Activated CD4-positive, alpha-beta T cell treated with anti-CD3 and anti-CD28 coated beads, Interleukin-10, Interleukin-2, amounts not matched to agents 100 ng/mL and 50 ng/mL, durations not matched to agents 16 hours and 8 hours (primary cell): ENCODE results near the gene IL22RA2.
"Not testable (repeated sequence)": the region's sequence is repeated elsewhere in the genome, so short reads cannot be mapped to it uniquely, and the experiment has no call there.

Experiments
- DNase-seq: peaks from one replicate; pipeline ENCODE4 v3.0.0-alpha.2; 2020

IL22RA2 gene

GRCh38 chr6:137121401-137121997 is 51.9 kb downstream of the IL22RA2 start:
- DNase-seq, result no peak

- no peak for DNase-seq
Measured at GRCh38 chr6:137120748-137121147, 52.7 kb downstream of the IL22RA2 start.

- no peak for DNase-seq
Measured at GRCh38 chr6:137119196-137120104, 54.0 kb downstream of the IL22RA2 start.

DNA sequence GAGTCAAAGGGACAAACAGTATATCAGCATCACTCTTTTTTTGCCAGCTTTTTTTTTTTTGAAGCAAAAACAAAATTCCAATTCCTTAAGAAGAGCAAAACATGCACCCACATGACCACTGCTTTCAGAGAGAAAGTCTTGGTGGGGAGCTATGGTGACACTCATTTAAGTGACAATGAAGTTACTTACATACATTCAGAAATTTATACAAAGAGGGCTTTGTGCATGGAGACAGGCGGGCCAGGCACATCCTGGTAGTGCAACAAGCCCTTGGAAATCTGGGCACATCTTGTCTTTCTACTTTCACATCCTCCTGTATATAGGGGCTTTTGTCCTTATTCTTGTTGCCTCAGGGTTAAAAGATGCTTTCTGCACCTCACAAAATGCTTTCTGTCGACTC is 55.9 kb downstream of the IL22RA2 start:
- DNase-seq, result no peak

- DNase-seq, result no peak
Measured at GRCh38 chr6:137116807-137117206, 56.6 kb downstream of the IL22RA2 start.

DNA sequence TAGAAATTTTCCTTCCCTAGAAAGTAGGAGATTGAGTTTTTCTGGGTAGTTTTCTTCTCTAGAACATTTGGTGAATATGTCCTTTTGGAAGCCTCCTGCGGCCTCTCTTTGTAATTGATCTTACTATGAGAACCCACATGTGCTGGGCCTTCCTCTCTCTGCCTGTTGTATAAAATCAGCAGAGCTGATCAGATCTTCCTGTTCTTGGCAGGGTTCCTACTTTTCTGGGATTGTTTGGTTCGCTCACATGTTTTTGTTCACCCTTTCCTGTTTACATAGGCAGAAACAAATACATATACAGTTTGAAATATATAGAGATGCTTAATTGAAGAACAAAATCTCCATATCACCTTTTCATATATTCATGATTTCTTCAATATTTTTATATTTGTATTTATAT is 57.8 kb downstream of the IL22RA2 start:
- no peak for DNase-seq

DNA sequence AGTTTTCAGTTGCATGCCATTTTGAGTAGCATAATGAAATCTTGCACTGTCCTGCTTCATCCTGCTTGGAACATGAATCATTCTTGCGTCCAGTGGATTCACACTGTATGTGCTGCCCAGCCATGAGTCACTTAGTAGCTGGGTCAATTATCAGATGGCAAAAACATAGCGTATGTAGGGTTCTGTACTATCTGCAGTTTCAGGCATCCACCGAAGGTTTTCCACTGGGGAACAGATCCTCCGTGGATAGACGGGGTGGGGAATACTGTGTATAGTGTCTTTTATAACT is 61.4 kb downstream of the IL22RA2 start:
- DNase-seq, result no peak

GRCh38 chr6:137111296-137112066 is 62.0 kb downstream of the IL22RA2 start:
- no peak for DNase-seq

DNA sequence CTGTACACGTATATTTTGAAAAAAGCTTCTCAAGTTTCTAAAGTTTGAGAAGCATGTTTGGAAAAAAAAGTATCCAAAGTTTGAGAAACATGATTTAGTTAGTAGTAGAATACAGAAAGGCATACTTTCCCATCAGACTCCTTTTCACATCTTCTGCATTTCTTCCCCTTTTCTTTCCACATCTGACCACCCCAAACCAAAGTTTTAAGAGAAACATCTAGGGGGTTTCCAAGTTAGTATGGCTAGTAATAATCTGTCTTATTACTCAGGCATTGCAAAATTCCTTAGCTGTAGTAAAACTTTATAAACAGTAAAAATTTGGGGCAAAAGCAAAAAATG is 65.7 kb downstream of the IL22RA2 start:
- no peak for DNase-seq

GRCh38 chr6:137107047-137107766 is 66.2 kb downstream of the IL22RA2 start:
- not testable (repeated sequence) for DNase-seq

DNA sequence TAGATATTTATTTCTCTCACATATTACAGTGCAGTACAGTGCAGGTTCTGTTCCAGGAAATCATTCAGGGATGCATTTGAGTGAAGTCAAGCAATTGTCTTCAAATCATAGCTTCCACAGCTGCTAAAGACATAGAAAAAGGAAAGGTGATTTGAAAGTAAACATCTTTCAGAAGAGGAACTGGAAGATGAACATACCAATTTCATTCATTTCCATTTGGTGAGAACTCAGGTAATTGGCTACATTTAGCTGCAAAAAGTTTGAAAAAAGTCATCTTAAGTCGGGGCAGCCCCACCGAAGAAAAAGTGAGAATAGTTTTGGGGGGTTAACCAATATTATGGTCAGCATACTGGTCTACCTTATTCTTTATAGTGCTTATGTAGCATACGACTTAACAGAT is 67.3 kb downstream of the IL22RA2 start:
- DNase-seq, result no peak

DNA sequence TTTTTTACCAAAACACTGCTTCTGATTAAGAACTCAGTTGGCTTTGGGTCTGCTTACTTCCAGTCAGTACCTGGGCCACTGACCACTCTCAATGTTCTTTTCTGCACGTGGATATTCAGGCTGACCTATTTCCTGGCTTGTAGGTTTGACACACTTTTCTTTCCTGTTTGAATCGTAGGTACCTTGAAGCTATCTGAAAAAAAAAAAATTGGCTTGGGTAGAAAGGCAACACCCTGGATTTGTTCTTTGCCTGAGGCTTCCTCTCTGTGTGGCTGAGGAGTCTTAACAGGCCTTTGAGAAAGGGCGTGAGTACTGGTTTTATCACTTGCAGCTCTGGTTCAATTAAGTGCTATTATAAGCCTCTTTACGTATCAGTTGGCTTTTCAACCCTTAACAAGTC is 68.1 kb downstream of the IL22RA2 start:
- DNase-seq, result no peak

DNA sequence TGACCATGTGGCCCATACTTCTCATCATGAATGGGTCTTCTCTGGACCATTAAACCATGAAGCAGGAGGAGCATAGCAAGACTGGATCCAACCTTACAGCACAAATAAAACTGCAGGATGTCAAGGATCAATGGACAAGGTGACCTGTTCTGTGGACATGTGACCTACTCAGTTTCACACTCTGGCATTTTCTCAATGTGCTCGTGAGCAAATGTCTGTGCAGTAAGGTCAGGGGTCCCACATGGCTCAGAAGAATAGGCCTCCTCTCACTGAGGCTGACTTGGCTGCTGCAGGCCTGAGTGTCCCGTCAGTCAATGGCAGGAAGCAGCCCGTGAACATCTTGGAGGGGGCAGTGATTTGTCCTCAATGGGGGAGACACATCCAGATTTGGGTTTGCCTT is 68.5 kb downstream of the IL22RA2 start:
- DNase-seq, result no peak

DNA sequence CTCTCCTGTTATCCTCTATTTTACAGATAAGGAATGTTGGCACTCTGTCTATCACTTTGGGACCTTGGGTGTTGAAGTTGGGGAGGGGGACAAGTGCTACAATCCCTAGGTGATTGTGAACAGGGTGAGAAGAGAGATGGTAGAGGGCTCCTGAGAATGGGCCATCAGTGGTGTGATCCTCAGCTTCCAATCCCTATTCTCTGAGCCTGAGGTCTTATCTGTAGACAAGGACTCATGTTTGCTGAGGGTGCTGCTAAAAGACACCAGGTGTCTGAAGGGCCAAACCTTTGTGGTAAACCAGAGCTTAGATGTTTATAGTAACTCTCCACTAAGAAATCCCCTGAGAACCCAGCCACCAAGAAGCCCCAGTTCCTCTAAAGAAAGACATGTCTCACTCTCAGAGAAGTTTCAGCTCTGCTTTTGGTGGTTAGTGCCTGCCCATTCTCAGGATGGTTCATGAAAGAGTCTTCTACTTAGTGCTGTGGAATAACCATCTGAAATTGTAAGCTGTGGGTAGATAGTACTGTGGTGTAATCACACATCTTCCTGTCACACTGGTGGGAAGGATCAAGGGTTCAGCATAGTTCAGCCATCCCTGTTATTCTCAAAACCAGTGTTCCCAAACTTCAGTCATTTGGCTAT is 70.5 kb downstream of the IL22RA2 start:
- DNase-seq, result peak; percentile 55

DNA sequence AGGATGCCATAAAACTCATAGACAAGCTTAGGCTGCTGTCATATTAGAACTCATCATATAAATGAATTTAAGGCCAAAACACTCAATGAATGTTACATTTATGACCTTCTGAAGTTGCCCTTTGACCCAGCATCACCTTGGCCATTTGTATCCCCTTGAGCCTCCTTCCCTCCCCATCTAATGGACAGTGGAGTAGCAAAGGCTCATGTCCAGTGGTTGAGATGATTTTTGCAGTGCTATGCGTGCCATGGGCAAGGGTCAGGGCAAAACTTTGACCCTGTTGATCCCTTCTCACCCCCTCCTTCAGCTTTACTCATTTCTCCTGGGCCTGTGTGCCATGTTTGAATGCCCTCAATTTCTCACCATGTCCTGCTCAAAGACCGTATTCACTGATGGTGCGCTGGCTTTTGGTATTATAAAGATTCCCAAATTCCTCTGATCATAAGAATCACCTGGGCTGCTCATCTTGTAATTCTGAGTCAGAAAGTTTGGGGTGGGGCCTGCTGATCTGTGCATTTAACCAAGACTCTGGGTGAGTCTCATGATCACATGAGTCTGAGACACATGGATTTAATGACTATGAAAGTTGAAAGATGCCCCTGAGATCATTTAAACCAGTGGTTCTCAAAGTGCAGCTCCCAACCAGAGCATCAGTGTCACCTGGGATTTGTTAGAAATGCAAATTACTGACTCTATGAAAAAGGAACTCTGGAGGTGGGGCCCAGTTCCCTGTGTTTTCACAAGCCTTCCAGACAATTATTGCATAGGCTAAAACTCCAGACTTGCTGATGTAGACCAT is 71.2 kb downstream of the IL22RA2 start:
- no peak for DNase-seq

DNA sequence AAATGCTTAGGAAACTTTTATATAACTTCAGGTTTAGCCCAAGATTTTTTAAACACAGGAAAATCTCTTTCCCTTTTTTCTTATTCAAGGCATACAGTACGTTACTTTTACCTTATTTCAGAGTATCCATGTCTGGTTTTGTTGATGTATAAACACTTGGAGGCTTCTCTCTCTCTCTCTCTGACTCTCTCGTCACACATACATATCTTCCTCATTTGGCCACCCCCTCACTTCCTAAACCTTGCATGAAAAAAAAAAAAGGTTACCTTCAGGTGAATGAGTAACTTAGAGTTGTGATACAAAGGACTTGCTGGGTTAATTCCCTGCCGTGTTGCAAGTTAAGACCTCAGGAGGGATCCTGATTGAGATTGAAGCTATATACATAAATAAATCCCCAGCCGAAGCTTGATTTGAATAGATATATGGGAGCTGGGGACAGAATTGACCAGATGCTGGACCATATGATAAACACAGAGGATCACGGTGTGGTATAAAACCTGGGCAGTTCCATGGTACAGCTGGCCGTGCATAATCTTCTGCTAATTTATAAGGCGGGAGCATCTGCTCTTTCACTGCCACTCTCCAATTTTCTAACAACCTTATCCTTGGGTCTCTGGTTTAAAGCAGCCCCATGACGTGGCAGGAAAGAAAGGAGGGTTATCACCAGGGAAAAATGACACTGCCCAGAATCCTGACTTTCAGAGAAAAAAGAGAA is 73.6 kb downstream of the IL22RA2 start:
- DNase-seq, result no peak

- no peak for DNase-seq
Measured at GRCh38 chr6:137097526-137097925, 75.9 kb downstream of the IL22RA2 start.

- no peak for DNase-seq
Measured at GRCh38 chr6:137097057-137097456, 76.4 kb downstream of the IL22RA2 start.

GRCh38 chr6:137095651-137096238 is 77.7 kb downstream of the IL22RA2 start:
- no peak for DNase-seq

GRCh38 chr6:137095093-137095492 is 78.4 kb downstream of the IL22RA2 start:
- DNase-seq, result no peak
